Ovary (tissue), 3 donors: Measurements from ENCODE around the gene JAK1.

Experiments used
- EP300 ChIP-seq: sonication (generic); formaldehyde crosslinking; IDR thresholded peaks from one replicate; pipeline ENCODE4 v1.6.1; 2017; ENCODE audit warnings: antibody characterized with exemption
- TF ChIP-seq, protein P1 (sequence below), 3 donors: fragments of 450-650 bp in 2 of 3; fragments of 200-600 bp in 1 of 3; IDR thresholded peaks; one replicate each; pipeline versions ENCODE4 v1.5.1 to v1.8.0; 2016 to 2022; ENCODE audit warnings: antibody characterized with exemption in 3 of 3, mild to moderate bottlenecking in 1 of 3
- donor health status: DM: no; HTN: no; CAD: no.

DNA sequence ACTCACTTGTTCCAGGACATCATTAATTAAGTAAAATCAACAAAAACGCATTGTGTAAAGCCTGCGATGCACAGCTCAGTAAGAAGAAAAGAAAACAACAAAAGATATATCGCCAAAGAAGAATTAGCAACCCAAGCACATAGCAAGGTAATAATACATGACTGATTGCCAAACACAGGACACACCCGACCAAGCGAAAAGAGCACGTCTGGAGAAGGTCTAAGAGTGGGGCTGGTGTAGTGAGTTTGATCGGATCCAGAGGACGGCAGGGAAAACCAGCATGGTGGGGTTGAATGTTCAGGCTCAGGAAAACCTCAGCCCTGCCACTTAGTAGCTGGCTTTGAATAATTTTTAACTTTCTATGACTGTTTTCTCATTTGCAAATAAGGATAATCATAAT is 69.8 kb downstream of the JAK1 start:
- TF ChIP-seq, protein P1, sequence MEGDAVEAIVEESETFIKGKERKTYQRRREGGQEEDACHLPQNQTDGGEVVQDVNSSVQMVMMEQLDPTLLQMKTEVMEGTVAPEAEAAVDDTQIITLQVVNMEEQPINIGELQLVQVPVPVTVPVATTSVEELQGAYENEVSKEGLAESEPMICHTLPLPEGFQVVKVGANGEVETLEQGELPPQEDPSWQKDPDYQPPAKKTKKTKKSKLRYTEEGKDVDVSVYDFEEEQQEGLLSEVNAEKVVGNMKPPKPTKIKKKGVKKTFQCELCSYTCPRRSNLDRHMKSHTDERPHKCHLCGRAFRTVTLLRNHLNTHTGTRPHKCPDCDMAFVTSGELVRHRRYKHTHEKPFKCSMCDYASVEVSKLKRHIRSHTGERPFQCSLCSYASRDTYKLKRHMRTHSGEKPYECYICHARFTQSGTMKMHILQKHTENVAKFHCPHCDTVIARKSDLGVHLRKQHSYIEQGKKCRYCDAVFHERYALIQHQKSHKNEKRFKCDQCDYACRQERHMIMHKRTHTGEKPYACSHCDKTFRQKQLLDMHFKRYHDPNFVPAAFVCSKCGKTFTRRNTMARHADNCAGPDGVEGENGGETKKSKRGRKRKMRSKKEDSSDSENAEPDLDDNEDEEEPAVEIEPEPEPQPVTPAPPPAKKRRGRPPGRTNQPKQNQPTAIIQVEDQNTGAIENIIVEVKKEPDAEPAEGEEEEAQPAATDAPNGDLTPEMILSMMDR (IDR thresholded peaks at IDR 0.05), result no peak
- no peak for TF ChIP-seq EP300
